Upper lobe of right lung (tissue), 1 donor: ENCODE data around the gene CORIN. TPM values are rescaled to one million over a fixed set of nuclear protein-coding genes. Genes with fewer than 3 reads are reported as not detected.
"Not testable (repeated sequence)": the region's sequence is repeated elsewhere in the genome, so short reads cannot be mapped to it uniquely, and the experiment has no call there.

ENCODE experiments used
- ATAC-seq: fragments of 200-7000 bp; cut with Tn5 transposase; one replicate; pipeline ENCODE4 v1.9.1; 2020; ENCODE audit warnings: mild to moderate bottlenecking, moderate library complexity
- DNase-seq: peaks from one replicate; pipeline ENCODE4 v3.0.0-alpha.2; 2020
- H3K27ac ChIP-seq: fragments of 200-600 bp; one replicate; pipeline ENCODE4 v1.8.0; 2022
- H3K27me3 ChIP-seq: fragments of 200-600 bp; one replicate; pipeline ENCODE4 v1.8.0; 2022; ENCODE audit warnings: mild to moderate bottlenecking
- H3K36me3 ChIP-seq: fragments of 200-600 bp; one replicate; pipeline ENCODE4 v1.8.0; 2022
- H3K4me1 ChIP-seq: fragments of 200-600 bp; one replicate; pipeline ENCODE4 v1.8.0; 2022
- H3K4me3 ChIP-seq: fragments of 200-600 bp; one replicate; pipeline ENCODE4 v1.8.0; 2022; ENCODE audit warnings: mild to moderate bottlenecking
- H3K9me3 ChIP-seq: fragments of 200-600 bp; one replicate; pipeline ENCODE4 v1.8.0; 2022
- CTCF ChIP-seq: fragments of 200-600 bp; IDR thresholded peaks from one replicate; pipeline ENCODE4 v1.8.0; 2022; ENCODE audit warnings: antibody characterized with exemption
- intact Hi-C: fragments of 100-400 bp; cut with DNase I; formaldehyde crosslinking; loops from one replicate; pipeline ENCODE4 v1.11.0; 2022
- total RNA-seq: library from RNA; stranded (reverse); fragmentation: NEBNext Ultra II Directional; extraction: Animal tissue kit (Norgen Biotek cat#: 25700); gene quantifications from one replicate; pipeline ENCODE4 v1.2.1, GENCODE V29; 2021
- donor health status: DM: no; HTN: yes; CAD: no; lungs with severe emphysema.

The CORIN gene
- total RNA-seq, 1 donor from 2014 or later: 3.7 TPM

DNA sequence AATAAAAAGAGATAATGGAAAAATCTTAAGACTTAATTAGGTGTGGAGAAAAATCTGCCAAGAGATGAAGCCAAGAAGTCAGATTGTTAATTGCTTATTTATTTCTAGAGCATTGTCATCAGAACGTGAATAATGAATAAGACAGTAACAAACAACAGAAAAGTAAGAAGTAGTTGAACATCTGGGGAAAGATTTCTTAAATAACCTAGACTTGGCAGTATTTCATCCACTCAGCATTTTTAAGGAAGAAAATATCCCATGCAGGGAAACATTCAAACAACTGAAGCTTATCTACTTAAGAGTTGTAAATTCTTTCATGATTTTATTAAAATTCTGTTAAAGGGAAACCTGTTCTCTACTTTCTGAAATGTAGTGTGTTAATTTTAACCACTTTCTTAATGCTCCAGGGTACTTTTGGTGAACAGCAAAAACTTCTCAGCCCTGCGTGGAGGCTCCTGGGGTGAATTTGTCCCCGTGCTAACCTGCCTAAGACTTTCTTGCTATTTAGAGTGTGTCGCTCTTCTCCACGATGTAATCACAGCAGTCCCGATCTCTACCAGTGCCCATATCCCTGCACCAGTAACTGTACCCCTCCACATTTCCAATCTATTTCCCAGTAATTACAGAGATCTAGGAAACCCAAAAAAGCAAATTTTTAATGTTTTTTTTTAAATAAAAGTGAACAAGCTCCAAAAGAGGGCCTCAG lies 124.6 kb downstream of the CORIN start:
- Histone ChIP-seq H3K27me3 (no peaks in the 10 kb centered on the region), H3K36me3 (no peaks in the 10 kb centered on the region), H3K4me1 (no peaks in the 10 kb centered on the region), H3K4me3 (no peak overlapping the region), H3K27ac (no peak overlapping the region), H3K9me3 (no peaks in the 10 kb centered on the region)
- intact Hi-C loops: no loop called here
- TF ChIP-seq CTCF: no peak
- DNase-seq (no peak), ATAC-seq (no peak)

GRCh38 chr4:47711646-47712045 lies 126.2 kb downstream of the CORIN start:
- intact Hi-C loops: no loop called here
- Histone ChIP-seq H3K27ac (no peak overlapping the region), H3K4me1 (no peaks in the 10 kb centered on the region), H3K4me3 (no peak overlapping the region), H3K9me3 (no peaks in the 10 kb centered on the region), H3K27me3 (no peaks in the 10 kb centered on the region), H3K36me3 (no peaks in the 10 kb centered on the region)
- no peak for TF ChIP-seq CTCF
- DNase-seq: no peak
- no peak for ATAC-seq

GRCh38 chr4:47711183-47711582 lies 126.7 kb downstream of the CORIN start:
- intact Hi-C loops: no loop called here
- Histone ChIP-seq H3K4me1 (no peaks in the 10 kb centered on the region), H3K9me3 (no peaks in the 10 kb centered on the region), H3K27ac (no peak overlapping the region), H3K4me3 (no peak overlapping the region), H3K36me3 (no peaks in the 10 kb centered on the region), H3K27me3 (no peaks in the 10 kb centered on the region)
- no peak for ATAC-seq
- DNase-seq: no peak
- TF ChIP-seq CTCF: no peak

- intact Hi-C loops, H3K36me3 ChIP-seq, H3K27me3 ChIP-seq, H3K27ac ChIP-seq, ATAC-seq, DNase-seq, H3K4me3 ChIP-seq, H3K9me3 ChIP-seq, H3K4me1 ChIP-seq: not testable (repeated sequence)
These were observed 131.5 kb downstream of the CORIN start for GRCh38 chr4:47706352-47706751.

DNA sequence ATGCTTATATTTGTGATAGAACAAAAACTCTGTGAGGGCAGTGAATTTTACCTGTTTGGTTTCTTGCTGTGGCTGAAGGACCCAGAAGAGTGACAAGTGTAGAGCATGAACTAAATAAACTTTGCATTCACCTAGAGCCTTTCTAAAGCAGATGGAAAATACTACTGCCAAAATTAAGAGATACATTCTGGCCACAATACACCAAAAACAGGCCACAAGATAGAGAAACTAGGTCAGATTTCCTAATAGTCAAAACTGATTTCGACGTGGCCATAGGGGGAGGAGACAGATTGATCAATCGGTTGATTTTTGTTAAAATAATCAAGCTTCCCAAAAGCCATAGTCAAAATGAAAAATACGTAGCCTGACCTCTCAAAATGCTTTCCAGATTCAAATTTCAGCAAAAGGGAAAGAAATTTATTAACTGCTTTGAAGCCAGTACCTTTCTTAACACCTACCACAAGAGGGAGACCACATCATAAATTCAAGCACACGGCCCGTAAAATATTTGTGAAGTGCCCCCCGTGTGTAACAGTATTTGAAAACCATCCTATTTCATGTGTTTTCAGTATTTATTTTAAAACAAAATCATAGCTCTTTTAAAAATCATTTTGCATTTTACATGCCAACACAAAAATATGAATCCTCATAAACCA lies 132.4 kb downstream of the CORIN start:
- TF ChIP-seq CTCF: peak; percentile 41
- Histone ChIP-seq H3K36me3 (no peaks in the 10 kb centered on the region), H3K4me3 (peak overlapping the region; percentile 24), H3K4me1 (peaks cover 4% of the 10 kb centered on the region), H3K27me3 (no peaks in the 10 kb centered on the region), H3K27ac (peak overlapping the region; percentile 74), H3K9me3 (no peaks in the 10 kb centered on the region)
- DNase-seq: no peak
- peak; percentile 26 for ATAC-seq
- intact Hi-C loops: no loop called here

- Histone ChIP-seq H3K4me3 (peak overlapping the region; percentile 24), H3K36me3 (no peaks in the 10 kb centered on the region), H3K4me1 (peaks cover 4% of the 10 kb centered on the region), H3K9me3 (no peaks in the 10 kb centered on the region), H3K27ac (peak overlapping the region; percentile 74), H3K27me3 (no peaks in the 10 kb centered on the region)
- intact Hi-C loops: no loop called here
- ATAC-seq: peak; percentile 91
- peak; percentile 38 for TF ChIP-seq CTCF
- DNase-seq: no peak
These were observed 133.1 kb downstream of the CORIN start for GRCh38 chr4:47704693-47705325.
